ELF-1 (cell line): ENCODE results near the gene DDX10.
A peak's percentile ranks its signal among the peaks of the same experiment; 100 is the strongest.
"Not testable (repeated sequence)": the region's sequence is repeated elsewhere in the genome, so short reads cannot be mapped to it uniquely, and the experiment has no call there.

Experiments
- DNase-seq: peaks from one replicate; pipeline ENCODE4 v3.0.0-alpha.2; 2016; ENCODE audit warnings: low read depth, low spot score

Gene DDX10

DNA sequence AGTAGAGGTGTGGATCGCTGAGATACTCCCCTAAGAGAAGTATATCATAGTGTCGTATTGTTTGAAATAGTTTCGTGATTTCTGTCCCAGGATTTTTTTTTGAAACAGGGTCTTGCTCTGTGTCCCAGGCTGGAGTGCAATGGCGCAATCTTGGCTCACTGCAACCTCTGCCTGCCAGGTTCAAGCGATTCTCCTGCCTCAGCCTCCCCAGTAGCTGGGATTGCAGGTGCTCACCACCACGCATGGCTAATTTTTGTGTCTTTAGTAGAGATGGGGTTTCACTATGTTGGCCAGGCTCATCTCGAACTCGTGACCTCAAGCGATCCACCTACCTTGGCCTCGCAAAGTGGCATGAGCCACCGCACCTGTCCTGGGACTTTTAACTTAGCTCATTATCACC lies 159.1 kb downstream of the DDX10 start:
- not testable (repeated sequence) for DNase-seq

DNA sequence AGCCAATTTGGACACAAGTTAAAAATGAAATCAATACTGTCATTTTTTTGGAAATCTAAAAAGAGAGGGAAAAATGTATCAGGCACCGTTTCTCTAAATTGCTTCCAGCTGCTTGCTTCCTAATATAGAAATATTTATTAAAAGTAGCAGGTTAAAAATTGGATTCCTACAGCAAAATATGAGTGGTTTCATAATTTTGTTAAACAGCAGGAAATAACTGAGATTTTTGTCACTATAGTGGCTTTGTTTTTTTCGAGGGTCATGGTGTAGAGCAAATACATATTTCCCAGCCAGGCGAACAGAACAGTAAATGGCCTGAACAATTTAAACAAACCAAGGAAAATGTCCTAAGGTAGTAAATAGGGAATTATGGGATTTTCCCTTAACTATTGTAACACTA lies 159.7 kb downstream of the DDX10 start:
- no peak for DNase-seq

DNA sequence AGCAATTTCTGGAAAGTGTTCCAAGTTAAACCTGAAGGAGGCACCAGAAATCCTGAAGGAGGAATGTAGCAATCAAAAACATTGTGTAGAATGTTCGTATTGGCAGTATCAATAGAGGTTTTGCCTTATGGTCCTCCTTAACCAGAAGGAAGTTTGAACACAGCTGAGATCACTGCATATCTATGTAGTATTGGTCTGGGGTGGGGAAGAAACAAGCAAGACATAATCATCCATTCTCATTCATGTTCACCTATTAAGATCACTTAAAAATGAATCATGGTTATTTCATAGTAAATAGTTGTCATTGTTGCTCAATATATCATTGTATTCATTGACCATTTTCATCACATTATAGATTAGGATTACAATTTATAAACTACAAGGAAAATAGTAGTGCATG lies 160.5 kb downstream of the DDX10 start:
- no peak for DNase-seq

DNA sequence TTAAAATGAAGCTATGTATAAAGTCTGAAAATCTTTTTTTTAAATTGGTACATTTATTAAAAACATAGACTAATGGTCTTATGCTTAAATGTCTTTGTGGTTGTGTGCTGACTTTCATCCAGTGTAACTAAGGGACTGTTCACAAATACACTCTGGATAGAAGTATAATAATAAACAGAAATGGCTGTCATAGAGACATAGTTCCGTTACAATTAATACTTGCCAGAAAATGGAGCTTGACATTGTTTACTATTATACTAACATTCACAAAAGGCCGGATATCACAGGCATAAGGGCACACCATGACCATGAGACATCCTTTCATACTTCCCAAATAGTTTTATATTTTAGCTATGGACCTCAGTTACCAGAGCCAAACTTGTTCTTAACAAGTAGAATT lies 161.3 kb downstream of the DDX10 start:
- DNase-seq: no peak

- peak; percentile 38 for DNase-seq
Observed at GRCh38 chr11:108835624-108836023, 170.8 kb downstream of the DDX10 start.

GRCh38 chr11:108836541-108836940 lies 171.7 kb downstream of the DDX10 start:
- no peak for DNase-seq

DNA sequence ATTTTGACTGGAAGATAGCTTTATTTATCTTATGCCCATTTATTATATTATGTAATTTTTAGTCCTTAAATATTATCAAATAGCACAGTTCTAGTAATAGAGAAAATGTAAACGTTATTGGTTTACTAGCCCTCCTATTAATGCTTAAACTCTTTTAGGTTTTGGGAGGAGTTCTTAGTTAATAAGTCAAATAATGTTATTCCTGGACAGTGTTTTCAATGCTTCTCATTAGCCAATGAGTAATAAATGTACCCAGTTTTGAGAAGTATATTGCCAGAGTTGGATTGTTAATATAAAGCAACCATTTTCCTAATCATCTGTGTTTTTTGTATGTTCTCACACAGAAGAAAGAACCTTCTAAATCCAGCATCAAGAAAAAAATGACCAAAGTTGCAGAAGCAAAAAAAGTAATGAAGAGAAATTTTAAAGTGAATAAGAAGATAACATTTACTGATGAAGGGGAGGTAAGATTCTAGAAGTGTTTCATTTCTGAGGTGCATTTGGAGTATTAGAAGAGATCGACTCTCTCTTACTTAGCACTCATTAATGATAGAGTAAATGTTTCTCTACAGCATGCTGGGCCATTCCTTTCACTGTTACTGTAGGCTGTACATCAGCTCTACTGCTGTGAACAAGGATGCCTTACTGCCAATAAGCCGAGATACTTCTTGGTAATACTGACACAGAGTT lies 173.4 kb downstream of the DDX10 start:
- DNase-seq: no peak

GRCh38 chr11:108838792-108839105 lies 173.9 kb downstream of the DDX10 start:
- no peak for DNase-seq

DNA sequence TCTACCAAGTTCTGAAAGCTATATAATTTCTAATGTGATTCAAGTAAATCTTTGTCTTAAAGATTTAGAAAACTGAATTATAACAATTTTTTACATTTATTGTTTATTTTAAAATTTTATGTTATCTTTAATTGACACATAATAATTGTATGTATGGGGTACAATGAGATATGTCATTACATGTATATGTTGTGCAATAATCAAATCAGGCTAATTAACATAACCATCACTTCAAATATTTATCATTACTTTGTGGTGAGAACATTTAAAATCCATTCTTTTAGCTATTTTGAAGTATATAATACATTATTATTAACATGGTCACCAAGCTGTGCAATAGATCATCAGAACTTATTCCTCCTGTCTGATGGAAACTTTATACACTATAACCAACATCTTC lies 181.1 kb downstream of the DDX10 start:
- DNase-seq: no peak

- no peak for DNase-seq
Observed at GRCh38 chr11:108847298-108847990, 182.6 kb downstream of the DDX10 start.

DNA sequence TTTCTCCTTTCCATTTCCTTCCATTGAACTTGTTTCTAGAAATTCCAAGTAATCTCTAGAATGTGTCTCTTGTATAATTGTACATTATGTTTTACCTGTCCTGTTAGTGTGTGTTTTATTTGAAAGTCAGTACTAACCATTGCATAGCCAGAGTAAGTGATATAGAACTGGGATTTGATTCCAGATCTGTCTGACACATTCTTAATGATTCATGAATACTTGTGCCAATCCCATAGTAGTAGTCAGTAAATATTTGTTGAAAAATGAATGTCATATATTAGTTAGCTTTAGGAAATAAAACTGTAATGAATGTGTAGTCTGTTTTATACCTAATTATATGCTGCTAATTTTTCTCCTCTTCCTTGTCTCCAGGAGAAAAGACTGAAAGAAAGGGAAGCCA lies 186.9 kb downstream of the DDX10 start:
- no peak for DNase-seq

- no peak for DNase-seq
Observed at GRCh38 chr11:108852701-108853100, 187.8 kb downstream of the DDX10 start.

DNA sequence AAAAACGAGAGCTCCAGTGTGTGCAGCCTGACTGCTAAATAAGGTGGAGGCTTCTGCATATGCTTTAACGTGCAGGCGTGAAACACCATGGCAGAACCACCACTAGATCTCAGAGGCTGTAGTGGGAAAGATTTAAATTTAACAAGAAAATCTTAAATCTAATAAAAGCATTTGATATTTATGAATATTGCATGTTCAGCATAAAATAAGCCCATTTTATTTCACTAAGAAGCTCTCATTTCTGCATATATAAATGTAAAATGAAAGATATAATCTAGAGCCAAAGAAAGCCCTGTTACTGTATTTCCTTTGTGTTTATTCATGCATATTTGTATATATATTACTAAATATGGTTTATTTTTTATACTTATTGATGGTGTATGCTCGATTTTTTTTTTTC lies 188.3 kb downstream of the DDX10 start:
- DNase-seq: no peak

DNA sequence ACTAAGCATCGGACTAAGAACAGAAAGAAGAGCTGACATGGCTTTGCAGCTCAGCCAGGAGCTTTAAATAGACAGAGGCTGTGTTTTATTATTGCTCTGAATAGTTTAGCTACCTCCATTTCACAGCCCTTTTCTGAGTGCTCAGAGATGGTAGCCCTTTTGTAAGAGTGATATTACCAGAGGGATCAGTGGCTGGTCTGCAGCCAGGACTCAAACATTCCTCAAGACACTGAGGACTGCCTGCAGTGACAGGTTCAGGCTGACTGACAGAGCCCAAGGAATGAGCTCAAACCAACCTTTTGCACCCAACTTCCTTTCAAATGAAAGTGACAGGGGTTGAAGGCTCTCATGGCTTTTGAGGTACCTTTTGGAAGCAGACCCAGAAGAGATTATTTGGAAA lies 189.0 kb downstream of the DDX10 start:
- peak; percentile 31 for DNase-seq

DNA sequence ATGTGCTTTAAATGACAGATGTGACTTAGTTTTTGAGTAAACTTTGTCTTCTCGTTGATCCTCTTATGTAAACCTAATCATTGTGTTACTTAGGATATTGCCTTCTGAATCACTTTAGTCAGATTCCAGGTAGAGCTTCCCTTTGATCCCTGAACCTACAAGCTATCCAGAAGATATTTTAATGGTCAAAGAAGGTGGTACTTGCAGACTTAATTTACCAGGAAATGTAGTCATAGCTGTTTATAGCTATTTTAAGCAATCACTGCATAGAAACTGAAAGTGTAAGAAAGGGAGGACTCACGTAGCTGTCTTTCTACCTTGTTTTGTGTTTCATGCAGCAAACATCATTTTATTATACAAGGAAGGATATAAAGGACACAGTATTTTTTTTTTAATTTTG lies 189.5 kb downstream of the DDX10 start:
- no peak for DNase-seq

- DNase-seq: no peak
Observed at GRCh38 chr11:108857382-108857781, 192.5 kb downstream of the DDX10 start.

DNA sequence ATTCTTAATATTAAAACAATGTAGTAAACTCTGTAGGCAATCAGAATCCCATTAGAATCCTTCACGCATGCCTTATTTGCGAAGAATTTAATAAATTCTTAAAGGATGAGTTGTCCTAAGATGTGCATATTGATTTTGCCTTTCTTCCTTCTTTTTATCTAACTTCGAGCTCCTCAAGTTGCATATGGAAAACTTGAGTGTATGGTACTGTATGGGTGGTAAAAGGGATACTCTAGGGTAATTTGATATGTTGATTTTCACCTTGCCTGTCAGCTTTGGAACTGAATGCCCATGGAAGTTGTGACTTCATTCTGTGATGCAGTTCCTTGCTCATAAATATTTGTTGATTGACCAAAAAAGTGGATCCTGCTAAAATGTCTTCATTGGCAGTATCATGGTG lies 193.8 kb downstream of the DDX10 start:
- DNase-seq: no peak

- DNase-seq: no peak
Observed at GRCh38 chr11:108859510-108859909, 194.6 kb downstream of the DDX10 start.

GRCh38 chr11:108863528-108863927 lies 198.7 kb downstream of the DDX10 start:
- no peak for DNase-seq

DNA sequence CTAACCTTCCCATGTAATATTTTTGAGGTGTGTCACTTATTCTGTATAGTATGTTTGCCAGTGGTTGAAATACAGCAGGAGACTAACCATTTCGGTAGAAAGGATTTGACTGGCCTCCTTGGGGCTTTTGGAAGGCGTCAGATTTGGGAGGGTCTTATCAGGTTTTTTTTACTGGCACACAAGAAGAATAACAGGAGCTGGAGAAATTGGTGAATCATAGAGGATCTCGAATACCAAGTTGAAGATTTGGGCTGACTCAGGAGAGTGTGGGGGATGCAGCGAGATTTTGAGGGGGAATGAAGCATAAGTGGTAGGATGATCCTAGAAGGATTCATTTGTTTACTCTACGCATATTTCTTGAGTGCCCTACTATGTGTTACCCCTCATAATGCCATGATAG lies 200.5 kb downstream of the DDX10 start:
- no peak for DNase-seq

GRCh38 chr11:108866781-108867180 lies 201.9 kb downstream of the DDX10 start:
- no peak for DNase-seq

GRCh38 chr11:108870373-108871020 lies 205.6 kb downstream of the DDX10 start:
- DNase-seq: no peak

DNA sequence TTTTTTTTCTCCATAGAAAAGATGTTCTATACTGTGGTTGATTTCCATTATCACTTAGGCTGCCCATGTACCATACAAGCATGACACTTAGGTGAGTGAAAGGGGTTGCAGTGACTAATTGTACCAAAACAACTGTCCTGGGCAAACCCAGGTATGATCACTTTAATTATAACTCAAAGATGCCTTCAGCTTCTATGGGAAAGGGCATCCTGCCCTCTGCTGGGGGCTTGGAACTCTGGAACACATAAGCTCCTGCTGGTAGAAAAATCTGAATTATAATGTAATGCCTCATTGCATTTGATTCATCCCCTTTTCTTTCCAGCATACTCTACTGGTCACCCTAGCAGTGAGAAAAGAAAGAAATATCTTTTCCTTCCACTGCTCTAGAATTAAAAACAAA lies 206.3 kb downstream of the DDX10 start:
- no peak for DNase-seq
